H1 (cell line): ENCODE data around the gene U2AF1L4. TPM values are rescaled to one million over a fixed set of nuclear protein-coding genes. Genes with fewer than 3 reads are reported as not detected.

Experiments
- CTCF ChIA-PET: fragments of 300-600 bp; sonication (Branson Sonifier 250); formaldehyde crosslinking; loops from one replicate; lab custom pipeline; 2021; ENCODE audit not compliant: partially characterized antibody; lab: Charles Lee
- POLR2A ChIA-PET: fragments of 300-600 bp; sonication (Branson Sonifier 250); formaldehyde crosslinking; loops from one replicate; lab custom pipeline; 2021; ENCODE audit warnings: inconsistent platforms; ENCODE audit not compliant: partially characterized antibody; lab: Charles Lee
- DNase-seq, 2 experiments: peaks; one replicate each; pipeline versions ENCODE4 v3.0.0 to v3.0.0-alpha.2; 2010 to 2022; ENCODE audit warnings: low spot score in 2 of 2, low read depth in 1 of 2, mixed read lengths in 1 of 2
- FAIRE-seq: peaks from 2 replicates; lab custom pipeline; 2011; peaks lifted over from hg19 to GRCh38; lab: Jason Lieb, UNC
- H2AFZ ChIP-seq: 2 replicates; pipeline ENCODE4 v1.8.1; 2012; ENCODE audit warnings: low read length, inconsistent platforms
- H2AK5ac ChIP-seq: 2 replicates; pipeline ENCODE4 v1.6.1; 2013; ENCODE audit warnings: low read depth, low read length
- H2BK120ac ChIP-seq: replicated peaks from 2 replicates; pipeline ENCODE3; 2013; ENCODE audit warnings: low read depth, low read length, inconsistent platforms
- H2BK12ac ChIP-seq: 2 replicates; pipeline ENCODE4 v1.6.1; 2013; ENCODE audit warnings: low read depth, low read length
- H2BK15ac ChIP-seq: 2 replicates; pipeline ENCODE4 v1.6.1; 2013; ENCODE audit warnings: low read length
- H2BK20ac ChIP-seq: 2 replicates; pipeline ENCODE4 v1.6.1; 2013; ENCODE audit warnings: low read length
- H2BK5ac ChIP-seq: 2 replicates; pipeline ENCODE4 v1.6.1; 2013; ENCODE audit warnings: low read depth, low read length
- H3K14ac ChIP-seq: 2 replicates; pipeline ENCODE4 v1.6.1; 2013; ENCODE audit warnings: inconsistent platforms; ENCODE audit not compliant: insufficient read length
- H3K18ac ChIP-seq: 2 replicates; pipeline ENCODE4 v1.6.1; 2013; ENCODE audit warnings: low read length; ENCODE audit errors: extremely low read depth
- H3K23ac ChIP-seq: 2 replicates; pipeline ENCODE4 v1.6.1; 2013; ENCODE audit warnings: inconsistent platforms; ENCODE audit not compliant: insufficient read length
- H3K23me2 ChIP-seq: 2 replicates; pipeline ENCODE4 v1.6.1; 2013; ENCODE audit warnings: low read depth, low read length
- H3K27ac ChIP-seq: 2 replicates; pipeline ENCODE4 v1.6.1; 2011; ENCODE audit warnings: low read depth, low read length, inconsistent platforms
- H3K27me3 ChIP-seq, 4 experiments: replicated peaks in 1 of 4; 1 replicate in 1 of 4; 2 replicates in 3 of 4; pipeline versions ENCODE4 v1.6.1 to v1.8.1; 2011 to 2013; ENCODE audit warnings: low read length in 3 of 4, mild to moderate bottlenecking in 3 of 4, inconsistent platforms in 2 of 4, mixed read lengths in 2 of 4, moderate library complexity in 1 of 4; ENCODE audit not compliant: control insufficient read depth in 3 of 4, insufficient read depth in 3 of 4; ENCODE audit errors: extremely low read depth in 1 of 4
- H3K36me3 ChIP-seq, 4 experiments: 2 replicates each; pipeline versions ENCODE4 v1.6.1 to v1.8.1; 2011 to 2013; ENCODE audit warnings: mild to moderate bottlenecking in 4 of 4, low read length in 3 of 4, moderate library complexity in 2 of 4, control low read depth in 1 of 4, inconsistent platforms in 1 of 4; ENCODE audit not compliant: insufficient read depth in 4 of 4, control insufficient read depth in 2 of 4
- H3K4ac ChIP-seq: replicated peaks from 2 replicates; pipeline ENCODE3; 2013; ENCODE audit warnings: low read length, low read depth, mixed read lengths, inconsistent platforms; ENCODE audit not compliant: insufficient read length
- H3K4me1 ChIP-seq, 4 experiments: replicated peaks in 1 of 4; 1 replicate in 1 of 4; 2 replicates in 3 of 4; pipeline versions ENCODE4 v1.6.1 to v1.8.1; 2011 to 2013; ENCODE audit warnings: low read length in 3 of 4, inconsistent platforms in 2 of 4, mixed read lengths in 1 of 4; ENCODE audit not compliant: insufficient read depth in 4 of 4, control insufficient read depth in 3 of 4
- H3K4me2 ChIP-seq, 2 experiments: 2 replicates each; pipeline versions ENCODE4 v1.6.1 to v1.8.1; 2011 to 2013; ENCODE audit warnings: low read depth in 2 of 2, low read length in 2 of 2, control low read depth in 1 of 2, inconsistent platforms in 1 of 2, mild to moderate bottlenecking in 1 of 2; ENCODE audit not compliant: insufficient read depth in 1 of 2
- H3K4me3 ChIP-seq, 4 experiments: fragments of 200-600, 300-600 bp in 1 of 4; sonication (generic), shearing (Covaris generic), sonication (Bioruptor Twin) in 1 of 4; 2 replicates each; pipeline versions ENCODE4 v1.5.1 to v1.8.1; 2011 to 2016; ENCODE audit warnings: low read length in 4 of 4, low read depth in 3 of 4, control low read depth in 2 of 4, inconsistent platforms in 2 of 4, mild to moderate bottlenecking in 2 of 4, mixed read lengths in 1 of 4, moderate library complexity in 1 of 4; ENCODE audit not compliant: insufficient read depth in 2 of 4; ENCODE audit errors: extremely low read depth in 1 of 4
- H3K56ac ChIP-seq: replicated peaks from 2 replicates; pipeline ENCODE3; 2013; ENCODE audit warnings: low read depth, mild to moderate bottlenecking, mixed read lengths, low read length, inconsistent platforms; ENCODE audit not compliant: insufficient read length
- H3K79me1 ChIP-seq: 2 replicates; pipeline ENCODE4 v1.6.1; 2013; ENCODE audit warnings: low read depth, low read length, control low read depth
- H3K79me2 ChIP-seq, 2 experiments: 2 replicates each; pipeline versions ENCODE4 v1.6.1 to v1.8.1; 2012 to 2013; ENCODE audit warnings: low read length in 2 of 2, mild to moderate bottlenecking in 2 of 2, inconsistent platforms in 1 of 2; ENCODE audit not compliant: insufficient read depth in 2 of 2, control insufficient read depth in 1 of 2
- H3K9ac ChIP-seq, 4 experiments: replicated peaks in 1 of 4; 1 replicate in 1 of 4; 2 replicates in 3 of 4; pipeline versions ENCODE4 v1.6.1 to v1.8.1; 2011 to 2013; ENCODE audit warnings: low read depth in 3 of 4, low read length in 3 of 4, control low read depth in 2 of 4, mild to moderate bottlenecking in 2 of 4, moderate library complexity in 2 of 4, inconsistent platforms in 1 of 4; ENCODE audit errors: extremely low read depth in 1 of 4
- H3K9me3 ChIP-seq, 2 experiments: 2 replicates each; pipeline versions ENCODE4 v1.6.1 to v1.8.1; 2012 to 2013; ENCODE audit warnings: mild to moderate bottlenecking in 2 of 2, moderate library complexity in 2 of 2, control low read depth in 1 of 2, inconsistent platforms in 1 of 2, low read depth in 1 of 2, low read length in 1 of 2, mixed read lengths in 1 of 2; ENCODE audit not compliant: insufficient read depth in 2 of 2
- H4K20me1 ChIP-seq, 2 experiments: replicated peaks in 1 of 2; 2 replicates each; pipeline versions ENCODE3 to v1.8.1; 2011 to 2013; ENCODE audit warnings: inconsistent platforms in 2 of 2, low read length in 2 of 2, mild to moderate bottlenecking in 1 of 2; ENCODE audit not compliant: insufficient read depth in 2 of 2, control insufficient read depth in 1 of 2
- H4K5ac ChIP-seq: 2 replicates; pipeline ENCODE4 v1.6.1; 2013; ENCODE audit warnings: low read length, low read depth, mixed read lengths, inconsistent platforms; ENCODE audit not compliant: insufficient read length
- H4K8ac ChIP-seq: 2 replicates; pipeline ENCODE4 v1.8.0; 2013; ENCODE audit warnings: mild to moderate bottlenecking, moderate library complexity, low read length, inconsistent platforms; ENCODE audit not compliant: insufficient read depth; ENCODE audit errors: extremely low read depth
- H4K91ac ChIP-seq: replicated peaks from 2 replicates; pipeline ENCODE3; 2013; ENCODE audit warnings: low read length, mixed read lengths, inconsistent platforms; ENCODE audit not compliant: insufficient read length
- JUN ChIP-seq: IDR thresholded peaks from 2 replicates; pipeline ENCODE4 v1.6.1; 2011; ENCODE audit warnings: low read depth, mild to moderate bottlenecking, improper control_type of control experiment, low read length
- TAF7 ChIP-seq: optimal IDR thresholded peaks from 2 replicates; pipeline ENCODE3; 2011; ENCODE audit warnings: low read depth, mild to moderate bottlenecking, inconsistent platforms, low read length, moderate library complexity, borderline replicate concordance
- whole genome bisulfite sequencing, 2 experiments: shearing (Covaris generic) in 1 of 2; methylation state at CpG; one replicate each; pipeline versions ENCODE4 v1.1.6 to v1.1.7; 2013 to 2015; ENCODE audit warnings: low lambda C conversion rate in 2 of 2, mixed read lengths in 2 of 2, inconsistent platforms in 1 of 2, low coverage in 1 of 2, missing lambda C conversion rate in 1 of 2; ENCODE audit not compliant: insufficient replicate concordance in 2 of 2, insufficient coverage in 1 of 2, insufficient read length in 1 of 2; ENCODE audit errors: extremely low coverage in 1 of 2, missing lambda C conversion rate in 1 of 2; 5-methylcytosine and 5-hydroxymethylcytosine counted together
- polyA plus RNA-seq, 7 experiments: library from polyadenylated mRNA; depleted of rRNA in 3 of 7; stranded (reverse) in 5 of 7; unstranded in 2 of 7; fragments of >200 nt in 5 of 7; fragments of 200-250 nt in 2 of 7; gene quantifications; 1 replicate in 5 of 7; 2 replicates in 1 of 7; 4 replicates in 1 of 7; pipeline versions ENCODE4 v1.2.1 to v1.2.3, GENCODE V29; 2011 to 2013; ENCODE audit warnings: missing spikeins in 2 of 7, mixed read lengths in 2 of 7
- total RNA-seq: library from RNA; stranded (reverse); fragmentation: NEBNext Ultra II Directional; extraction: Animal tissue kit (Norgen Biotek cat#: 25700); gene quantifications from 2 replicates; pipeline ENCODE4 v1.2.1, GENCODE V29; 2021

U2AF1L4 gene
- total and polyA plus RNA-seq, 2 of the 8 experiments (the other 6 are each of a cell fraction or from before 2014, with no cell fraction given): 15.1 to 32.7 TPM

- no peak overlapping the region for H2BK20ac ChIP-seq
- peaks cover 0 to 17% (median 11%) of the 10 kb centered on the region in 4 experiments; a peak in 5 of 7 replicates for H3K27me3 ChIP-seq
- peaks cover 0 to 18% (median 10%) of the 10 kb centered on the region in 4 experiments; a peak in 5 of 7 replicates for H3K4me1 ChIP-seq
- peaks cover 0 to 1% of the 10 kb centered on the region in 2 experiments; a peak in 1 of 4 replicates for H3K79me2 ChIP-seq
- 87% methylated on average over 20 of the region's 20 CpGs; no CpG with 5 or more reads in 1 of the 2 experiments for WGBS, 2 experiments
- H3K14ac ChIP-seq: no peak overlapping the region
- no peak overlapping the region for H3K27ac ChIP-seq
- H4K5ac ChIP-seq: no peak overlapping the region
- H2BK12ac ChIP-seq: no peak overlapping the region
- H3K18ac ChIP-seq: no peak overlapping the region
- TF ChIP-seq TAF7 (no peak), JUN (no peak)
- no peak overlapping the region for H4K8ac ChIP-seq
- H2BK5ac ChIP-seq: no peak overlapping the region
- H4K91ac ChIP-seq: no peak overlapping the region
- H3K9ac ChIP-seq: no peak overlapping the region
- no peak overlapping the region for H3K23ac ChIP-seq
- ChIA-PET POLR2A (interaction anchor here (1.0 to 1.4 kb wide), 2 partner anchors 9 to 13 kb away, joined by 3 read pairs; no protein-coding TSS in a partner anchor), CTCF (interaction anchor here (0.6 to 1.3 kb wide), 2 partner anchors 13 to 245 kb away, joined by 3 to 4 read pairs; no protein-coding TSS in a partner anchor)
- H3K4me3 ChIP-seq: no peak overlapping the region
- no peaks in the 10 kb centered on the region for H4K20me1 ChIP-seq
- H3K36me3 ChIP-seq: no peaks in the 10 kb centered on the region
- no peaks in the 10 kb centered on the region for H3K9me3 ChIP-seq
- no peak overlapping the region for H3K4ac ChIP-seq
- no peak overlapping the region for H3K4me2 ChIP-seq
- H2BK15ac ChIP-seq: no peak overlapping the region
- no peak for DNase-seq
- peaks cover under 1% of the 10 kb centered on the region; the same call in 1 of the 2 replicates for H3K79me1 ChIP-seq
- H2AFZ ChIP-seq: no peak overlapping the region
- H3K56ac ChIP-seq: no peak overlapping the region
- peaks cover 17% of the 10 kb centered on the region; the same call in 1 of the 2 replicates for H3K23me2 ChIP-seq
- H2BK120ac ChIP-seq: no peak overlapping the region
- no peak overlapping the region for H2AK5ac ChIP-seq
- FAIRE-seq: no peak
These were observed 8.6 kb upstream of the U2AF1L4 start for GRCh38 chr19:35753634-35754369.
